GM12864 (cell line): ENCODE data around the gene GPANK1.

Source experiments
- DNase-seq: peaks from one replicate; pipeline ENCODE4 v3.0.0-alpha.2; 2011; ENCODE audit warnings: low read depth
- H3K4me3 ChIP-seq: 2 replicates; pipeline ENCODE4 v1.5.1; 2011; ENCODE audit warnings: mild to moderate bottlenecking, low read depth, low read length, control low read depth
- CTCF ChIP-seq: IDR thresholded peaks from 2 replicates; pipeline ENCODE4 v1.5.1; 2011; ENCODE audit warnings: low read depth, mild to moderate bottlenecking, moderate library complexity, low read length, control low read depth, inconsistent platforms; ENCODE audit errors: missing control alignments

Gene GPANK1

GRCh38 chr6:31619805-31620585, 44.8 kb downstream of the GPANK1 start:
- TF ChIP-seq CTCF: no peak
- DNase-seq: peak; percentile 97
- peak overlapping the region; percentile 85 for H3K4me3 ChIP-seq

GRCh38 chr6:31617010-31617409, 47.8 kb downstream of the GPANK1 start:
- TF ChIP-seq CTCF: no peak
- no peak for DNase-seq
- no peak overlapping the region for H3K4me3 ChIP-seq

- TF ChIP-seq CTCF: no peak
- no peak for DNase-seq
- H3K4me3 ChIP-seq: no peak overlapping the region
These were observed 49.0 kb downstream of the GPANK1 start for GRCh38 chr6:31615748-31616147.

- no peak within 1 kb of the TSS for H3K4me3 ChIP-seq
- TF ChIP-seq CTCF: no peak
- no peak for DNase-seq
These were observed 49.9 kb downstream of the GPANK1 start, which contains the start of gene AIF1 for GRCh38 chr6:31614684-31615578. TSS of gene AIF1 (plus strand) at chr6:31615234. CDS start at chr6:31615330, 96 bp downstream.

- TF ChIP-seq CTCF: no peak
- no peak overlapping the region for H3K4me3 ChIP-seq
- DNase-seq: no peak
These were observed 50.6 kb downstream of the GPANK1 start for GRCh38 chr6:31614075-31614619.
